Measurements from ENCODE around the gene ALG1.
"Not testable (repeated sequence)": the region's sequence is repeated elsewhere in the genome, so short reads cannot be mapped to it uniquely, and the experiment has no call there.

The ALG1 gene

GRCh38 chr16:5075637-5076036, 4.0 kb downstream of the ALG1 start:
- Histone ChIP-seq H3K14ac (ENCODE audit: low read length in 2 of 2) (no peak overlapping the region), H3K27me3 (ENCODE audit: control insufficient read depth in 1 of 2, insufficient read depth in 1 of 2, low read length in 2 of 2) (no peaks in the 10 kb centered on the region), H2BK5ac (ENCODE audit: low read depth, low read length, poor library complexity, severe bottlenecking) (no peak overlapping the region), H3K4me3 (ENCODE audit: insufficient read depth in 1 of 2, low read depth in 1 of 2, low read length in 2 of 2) (no peak overlapping the region), H3K27ac (ENCODE audit: low read length, poor library complexity, severe bottlenecking) (no peak overlapping the region), H3K4me2 (ENCODE audit: low read length, poor library complexity, severe bottlenecking) (no peak overlapping the region), H3K9ac (ENCODE audit: low read length) (no peak overlapping the region), H3K79me1 (replicated peaks; ENCODE audit: low read length, poor library complexity, severe bottlenecking) (peaks cover 30% of the 10 kb centered on the region), H2BK120ac (ENCODE audit: low read depth, low read length) (no peak overlapping the region), H4K91ac (ENCODE audit: low read length) (no peak overlapping the region), H3K9me3 (ENCODE audit: control insufficient read depth, low read length) (no peaks in the 10 kb centered on the region), H3K4me1 (ENCODE audit: control insufficient read depth, insufficient read depth, low read depth, low read length) (peaks cover 3% of the 10 kb centered on the region), H3K23ac (ENCODE audit: low read length in 2 of 2) (no peak overlapping the region), H3K36me3 (ENCODE audit: control insufficient read depth in 1 of 2, insufficient read depth in 2 of 2, low read depth in 1 of 2, low read length in 2 of 2) (peaks cover 45 to 48% of the 10 kb centered on the region in 2 experiments), H2AK5ac (ENCODE audit: low read length, severe bottlenecking) (no peak overlapping the region), H4K8ac (ENCODE audit: low read length) (no peak overlapping the region), H3K4ac (ENCODE audit: low read depth in 1 of 2, low read length in 2 of 2) (no peak overlapping the region), H2BK15ac (ENCODE audit: low read depth, poor library complexity, severe bottlenecking) (no peak overlapping the region), H3K18ac (ENCODE audit: low read depth in 1 of 2, low read length in 2 of 2) (no peak overlapping the region), H2AFZ (ENCODE audit: low read depth, low read length) (no peak overlapping the region), H2BK12ac (ENCODE audit: low read length in 2 of 2) (no peak overlapping the region)
- DNase-seq: no peak
- 91% methylated on average over 5 of the region's 5 CpGs for WGBS

GRCh38 chr16:5077304-5077703, 5.7 kb downstream of the ALG1 start:
- H3K4me1 ChIP-seq (ENCODE audit: control insufficient read depth, insufficient read depth, low read depth, low read length): peaks cover under 1% of the 10 kb centered on the region
- H3K4me3 ChIP-seq (ENCODE audit: insufficient read depth in 1 of 2, low read depth in 1 of 2, low read length in 2 of 2): no peak overlapping the region
- H4K8ac ChIP-seq (ENCODE audit: low read length): no peak overlapping the region
- no peak overlapping the region for H2AFZ ChIP-seq (ENCODE audit: low read depth, low read length)
- H2BK5ac ChIP-seq (ENCODE audit: low read depth, low read length, poor library complexity, severe bottlenecking): no peak overlapping the region
- no peaks in the 10 kb centered on the region for H3K27me3 ChIP-seq (ENCODE audit: control insufficient read depth in 1 of 2, insufficient read depth in 1 of 2, low read length in 2 of 2)
- no peak overlapping the region for H3K27ac ChIP-seq (ENCODE audit: low read length, poor library complexity, severe bottlenecking)
- no peaks in the 10 kb centered on the region for H3K9me3 ChIP-seq (ENCODE audit: control insufficient read depth, low read length)
- no peak overlapping the region for H4K91ac ChIP-seq (ENCODE audit: low read length)
- H3K36me3 ChIP-seq (ENCODE audit: control insufficient read depth in 1 of 2, insufficient read depth in 2 of 2, low read depth in 1 of 2, low read length in 2 of 2): peaks cover 47 to 59% of the 10 kb centered on the region in 2 experiments
- H2AK5ac ChIP-seq (ENCODE audit: low read length, severe bottlenecking): no peak overlapping the region
- H3K4ac ChIP-seq (ENCODE audit: low read depth in 1 of 2, low read length in 2 of 2): no peak overlapping the region
- H3K79me1 ChIP-seq (replicated peaks; ENCODE audit: low read length, poor library complexity, severe bottlenecking): peaks cover 27% of the 10 kb centered on the region
- DNase-seq: no peak
- H3K9ac ChIP-seq (ENCODE audit: low read length): no peak overlapping the region
- no peak overlapping the region for H2BK15ac ChIP-seq (ENCODE audit: low read depth, poor library complexity, severe bottlenecking)
- WGBS: 98% methylated on average over 13 of the region's 13 CpGs
- no peak overlapping the region for H2BK12ac ChIP-seq (ENCODE audit: low read length in 2 of 2)
- H2BK120ac ChIP-seq (ENCODE audit: low read depth, low read length): no peak overlapping the region
- H3K14ac ChIP-seq (ENCODE audit: low read length in 2 of 2): no peak overlapping the region
- no peak overlapping the region for H3K23ac ChIP-seq (ENCODE audit: low read length in 2 of 2)
- no peak overlapping the region for H3K4me2 ChIP-seq (ENCODE audit: low read length, poor library complexity, severe bottlenecking)
- H3K18ac ChIP-seq (ENCODE audit: low read depth in 1 of 2, low read length in 2 of 2): no peak overlapping the region

- H2AFZ ChIP-seq (ENCODE audit: low read depth, low read length): no peak overlapping the region
- H3K79me1 ChIP-seq (replicated peaks; ENCODE audit: low read length, poor library complexity, severe bottlenecking): peaks cover 22% of the 10 kb centered on the region
- no peak overlapping the region for H3K9ac ChIP-seq (ENCODE audit: low read length)
- no peak for DNase-seq
- H2AK5ac ChIP-seq (ENCODE audit: low read length, severe bottlenecking): no peak overlapping the region
- H2BK120ac ChIP-seq (ENCODE audit: low read depth, low read length): no peak overlapping the region
- no peak overlapping the region for H3K4ac ChIP-seq (ENCODE audit: low read depth in 1 of 2, low read length in 2 of 2)
- no peak overlapping the region for H3K14ac ChIP-seq (ENCODE audit: low read length in 2 of 2)
- H4K8ac ChIP-seq (ENCODE audit: low read length): no peak overlapping the region
- H3K4me2 ChIP-seq (ENCODE audit: low read length, poor library complexity, severe bottlenecking): no peak overlapping the region
- WGBS: 97% methylated on average over 13 of the region's 17 CpGs
- no peaks in the 10 kb centered on the region for H3K9me3 ChIP-seq (ENCODE audit: control insufficient read depth, low read length)
- H3K27ac ChIP-seq (ENCODE audit: low read length, poor library complexity, severe bottlenecking): no peak overlapping the region
- H3K4me3 ChIP-seq (ENCODE audit: insufficient read depth in 1 of 2, low read depth in 1 of 2, low read length in 2 of 2): no peak overlapping the region
- H2BK12ac ChIP-seq (ENCODE audit: low read length in 2 of 2): no peak overlapping the region
- peaks cover 49 to 71% of the 10 kb centered on the region in 2 experiments for H3K36me3 ChIP-seq (ENCODE audit: control insufficient read depth in 1 of 2, insufficient read depth in 2 of 2, low read depth in 1 of 2, low read length in 2 of 2)
- no peak overlapping the region for H2BK5ac ChIP-seq (ENCODE audit: low read depth, low read length, poor library complexity, severe bottlenecking)
- H3K4me1 ChIP-seq (ENCODE audit: control insufficient read depth, insufficient read depth, low read depth, low read length): no peaks in the 10 kb centered on the region
- H3K23ac ChIP-seq (ENCODE audit: low read length in 2 of 2): no peak overlapping the region
- H2BK15ac ChIP-seq (ENCODE audit: low read depth, poor library complexity, severe bottlenecking): no peak overlapping the region
- no peaks in the 10 kb centered on the region for H3K27me3 ChIP-seq (ENCODE audit: control insufficient read depth in 1 of 2, insufficient read depth in 1 of 2, low read length in 2 of 2)
- no peak overlapping the region for H3K18ac ChIP-seq (ENCODE audit: low read depth in 1 of 2, low read length in 2 of 2)
- no peak overlapping the region for H4K91ac ChIP-seq (ENCODE audit: low read length)
These were observed 7.0 kb downstream of the ALG1 start for GRCh38 chr16:5078626-5079025.

- not testable (repeated sequence) for H2BK15ac ChIP-seq (ENCODE audit: low read depth, poor library complexity, severe bottlenecking); H3K27me3 ChIP-seq (ENCODE audit: control insufficient read depth in 1 of 2, insufficient read depth in 1 of 2, low read length in 2 of 2); H2BK5ac ChIP-seq (ENCODE audit: low read depth, low read length, poor library complexity, severe bottlenecking); H4K8ac ChIP-seq (ENCODE audit: low read length); H2AFZ ChIP-seq (ENCODE audit: low read depth, low read length); H3K9ac ChIP-seq (ENCODE audit: low read length); H3K4me2 ChIP-seq (ENCODE audit: low read length, poor library complexity, severe bottlenecking); H3K4ac ChIP-seq (ENCODE audit: low read depth in 1 of 2, low read length in 2 of 2); H2BK12ac ChIP-seq (ENCODE audit: low read length in 2 of 2); H3K18ac ChIP-seq (ENCODE audit: low read depth in 1 of 2, low read length in 2 of 2); H2BK120ac ChIP-seq (ENCODE audit: low read depth, low read length); H3K9me3 ChIP-seq (ENCODE audit: control insufficient read depth, low read length); H3K23ac ChIP-seq (ENCODE audit: low read length in 2 of 2); H3K4me3 ChIP-seq (ENCODE audit: insufficient read depth in 1 of 2, low read depth in 1 of 2, low read length in 2 of 2); H3K27ac ChIP-seq (ENCODE audit: low read length, poor library complexity, severe bottlenecking); H3K14ac ChIP-seq (ENCODE audit: low read length in 2 of 2); H2AK5ac ChIP-seq (ENCODE audit: low read length, severe bottlenecking); DNase-seq; H4K91ac ChIP-seq (ENCODE audit: low read length); H3K4me1 ChIP-seq (ENCODE audit: control insufficient read depth, insufficient read depth, low read depth, low read length)
- Histone ChIP-seq H3K79me1 (replicated peaks; ENCODE audit: low read length, poor library complexity, severe bottlenecking) (peaks cover 14% of the 10 kb centered on the region), H3K36me3 (ENCODE audit: control insufficient read depth in 1 of 2, insufficient read depth in 2 of 2, low read depth in 1 of 2, low read length in 2 of 2) (peaks cover 44 to 74% of the 10 kb centered on the region in 2 experiments)
- WGBS: 99% methylated on average over 11 of the region's 12 CpGs
These were observed 8.8 kb downstream of the ALG1 start for GRCh38 chr16:5080461-5080860.

All from mesenchymal stem cell (in vitro differentiated cells and primary cell).